Tibial nerve (tissue), 4 donors: Measurements from ENCODE around the gene MIEF2. TPM values are rescaled to one million over a fixed set of nuclear protein-coding genes. Genes with fewer than 3 reads are reported as not detected.
A peak's percentile ranks its signal among the peaks of the same experiment; 100 is the strongest.

Experiments used
- DNase-seq, 2 donors: peaks; one replicate each; pipeline ENCODE4 v3.0.0-alpha.2; 2019; ENCODE audit warnings: low spot score in 2 of 2
- H3K27ac ChIP-seq, 4 donors: fragments of 200-600 bp; sonication (generic) in 3 of 4; one replicate each; pipeline ENCODE4 v1.5.1; 2017 to 2019; ENCODE audit warnings: mild to moderate bottlenecking in 1 of 4
- H3K27me3 ChIP-seq, 2 donors: fragments of 200-600 bp; sonication (generic) in 1 of 2; one replicate each; pipeline versions ENCODE4 v1.5.1 to v1.6.0; 2017 to 2019
- H3K36me3 ChIP-seq, 3 donors: fragments of 200-600 bp; sonication (generic); one replicate each; pipeline ENCODE4 v1.5.1; 2018 to 2019
- H3K4me1 ChIP-seq, 4 donors: fragments of 200-600 bp; sonication (generic) in 3 of 4; one replicate each; pipeline ENCODE4 v1.5.1; 2017 to 2019
- H3K4me3 ChIP-seq, 4 donors: fragments of 200-600 bp; sonication (generic) in 3 of 4; one replicate each; pipeline ENCODE4 v1.5.1; 2017 to 2019; ENCODE audit warnings: mild to moderate bottlenecking in 1 of 4, moderate library complexity in 1 of 4
- H3K9me3 ChIP-seq, 4 donors: fragments of 200-600 bp; sonication (generic) in 3 of 4; one replicate each; pipeline ENCODE4 v1.5.1; 2017 to 2019
- CTCF ChIP-seq, 5 experiments: fragments of 200-600 bp in 3 of 5; fragments of 450-650 bp in 2 of 5; sonication (generic) in 3 of 5; IDR thresholded peaks; one replicate each; pipeline ENCODE4 v1.5.1; 2016 to 2019; ENCODE audit warnings: antibody characterized with exemption in 5 of 5, mild to moderate bottlenecking in 3 of 5, moderate library complexity in 2 of 5
- EP300 ChIP-seq, 2 donors: sonication (generic); formaldehyde crosslinking; IDR thresholded peaks; one replicate each; pipeline ENCODE4 v1.6.1; 2017; ENCODE audit warnings: antibody characterized with exemption in 2 of 2, mild to moderate bottlenecking in 1 of 2
- POLR2A ChIP-seq, 2 donors: fragments of 450-650 bp; IDR thresholded peaks; one replicate each; pipeline ENCODE4 v1.6.1; 2017; ENCODE audit warnings: antibody characterized with exemption in 2 of 2, mild to moderate bottlenecking in 2 of 2, moderate library complexity in 2 of 2
- WGBS, 2 donors: methylation state at CpG; one replicate each; pipeline ENCODE4 v1.1.5; 2018; 5-methylcytosine and 5-hydroxymethylcytosine counted together
- total RNA-seq, 4 donors: library from RNA; depleted of rRNA; stranded (reverse); fragments of >200 nt; gene quantifications; one replicate each; pipeline ENCODE4 v1.1.0, GENCODE V29; 2016

MIEF2 gene
- total RNA-seq, 4 donors from 2014 or later = 16.2 to 31.7 (median 20.4) TPM

- no peaks in the 10 kb centered on the region for H3K27me3 ChIP-seq
- no peak for DNase-seq
- TF ChIP-seq CTCF (IDR thresholded peaks at IDR 0.05) = no peak
- H3K27ac ChIP-seq = no peak overlapping the region
- WGBS, 2 donors = 94 to 96% methylated on average over 8 of the region's 8 CpGs
- H3K4me1 ChIP-seq = peaks cover 0 to 37% (median 22%) of the 10 kb centered on the region in 4 donors
- no peak overlapping the region for H3K4me3 ChIP-seq
- H3K36me3 ChIP-seq = peaks cover 0 to 67% (median 32%) of the 10 kb centered on the region in 3 donors
- no peaks in the 10 kb centered on the region for H3K9me3 ChIP-seq
Observed at GRCh38 chr17:18254888-18255649, 5.4 kb upstream of the MIEF2 start.

DNA sequence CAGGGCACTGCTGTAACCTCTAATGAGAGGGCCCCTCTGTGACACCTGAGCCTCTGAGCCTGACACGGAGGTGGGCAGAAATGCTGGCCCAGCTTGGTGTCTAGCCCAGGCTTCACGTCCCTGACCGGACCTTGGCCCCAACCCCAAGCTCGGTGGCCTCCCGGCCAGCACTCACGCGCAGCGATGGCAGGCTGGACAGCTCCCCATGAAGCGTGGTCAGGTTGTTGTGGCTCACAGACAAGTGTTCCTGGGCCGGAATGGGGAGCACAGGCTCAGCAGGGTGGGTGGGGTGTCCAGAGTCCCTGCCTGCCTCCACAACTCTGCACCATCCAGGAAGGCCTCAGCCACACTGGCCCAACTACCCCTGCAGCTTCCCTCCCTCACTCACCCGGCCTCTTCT, 4.1 kb upstream of the MIEF2 start:
- 64 to 80% methylated on average over 8 to 11 of the region's 11 CpGs for WGBS, 2 donors
- Histone ChIP-seq H3K4me1 (peaks cover 0 to 45% (median 25%) of the 10 kb centered on the region in 4 donors), H3K9me3 (no peaks in the 10 kb centered on the region), H3K27ac (peak overlapping the region in 2 of 4 donors; percentile 96 to 98), H3K4me3 (no peak overlapping the region), H3K36me3 (peaks cover 0 to 54% (median 24%) of the 10 kb centered on the region in 3 donors), H3K27me3 (no peaks in the 10 kb centered on the region)
- no peak for DNase-seq
- TF ChIP-seq CTCF (IDR thresholded peaks at IDR 0.05) = no peak

DNA sequence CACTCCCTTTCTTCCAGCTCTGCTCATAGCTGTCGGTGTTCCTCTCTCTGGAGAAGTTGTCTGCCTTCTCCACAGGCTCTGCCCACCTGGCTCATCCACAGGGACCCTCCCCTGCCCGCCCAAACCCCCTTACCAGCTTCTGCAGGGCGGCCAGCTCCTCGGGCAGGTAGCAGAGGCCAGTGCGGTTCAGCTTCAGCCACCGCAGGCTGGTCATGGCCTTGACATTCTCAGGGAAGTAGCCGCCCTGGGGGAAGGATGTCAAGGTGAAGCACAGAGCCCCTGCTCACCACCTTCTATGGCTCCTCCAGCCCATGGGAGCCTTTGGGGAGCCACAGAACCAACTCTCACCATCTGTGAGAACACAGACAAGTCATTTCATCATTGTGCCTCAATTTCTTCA, 3.7 kb upstream of the MIEF2 start:
- peaks cover 0 to 50% (median 20%) of the 10 kb centered on the region in 3 donors for H3K36me3 ChIP-seq
- DNase-seq = no peak
- no peaks in the 10 kb centered on the region for H3K27me3 ChIP-seq
- 81 to 91% methylated on average over 7 of the region's 7 CpGs for whole genome bisulfite sequencing, 2 donors
- H3K4me3 ChIP-seq = peak overlapping the region in 2 of 4 donors; percentile 96 to 100
- H3K4me1 ChIP-seq = peaks cover 0 to 49% (median 30%) of the 10 kb centered on the region in 4 donors
- no peaks in the 10 kb centered on the region for H3K9me3 ChIP-seq
- H3K27ac ChIP-seq = peak overlapping the region in 2 of 4 donors; percentile 96 to 98
- TF ChIP-seq EP300 (IDR thresholded peaks at IDR 0.05) (no peak), CTCF (IDR thresholded peaks at IDR 0.05) (no peak), POLR2A (IDR thresholded peaks at IDR 0.05) (no peak)

DNA sequence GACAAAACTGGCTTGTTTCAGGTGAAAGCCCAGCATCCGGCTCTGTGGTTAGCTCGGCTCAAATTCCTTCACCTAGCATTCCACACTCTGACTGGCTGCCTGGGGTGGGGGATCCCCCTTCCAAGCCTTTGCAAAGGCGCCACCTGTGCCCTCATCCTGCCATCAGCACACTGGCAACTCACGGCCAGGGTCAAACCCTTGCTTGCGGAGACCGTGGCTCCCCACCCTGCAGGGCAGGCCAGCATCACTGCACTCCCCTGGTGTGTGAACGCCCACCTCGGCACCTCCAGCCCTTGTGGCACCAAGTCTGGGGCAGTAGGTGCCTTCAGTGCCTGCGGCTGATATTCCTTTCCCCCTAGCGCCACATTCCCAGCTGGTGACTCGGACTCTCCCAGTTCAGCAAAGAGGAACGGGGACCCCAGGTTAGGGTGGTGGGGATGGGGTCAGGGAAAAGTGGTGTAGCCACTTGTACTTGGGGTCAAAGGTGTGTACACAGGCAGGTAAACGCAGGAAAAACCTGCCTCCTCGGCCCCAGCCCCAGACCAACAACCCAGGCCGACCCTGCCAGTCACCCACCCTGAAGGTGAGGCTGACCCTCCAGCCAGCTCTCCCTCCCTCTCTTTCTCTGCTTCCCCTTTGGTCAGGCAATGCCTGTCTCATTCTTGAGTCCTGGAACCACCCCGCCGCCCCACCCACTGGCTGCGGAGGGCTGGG, 3.0 kb upstream of the MIEF2 start:
- no peak for TF ChIP-seq POLR2A (IDR thresholded peaks at IDR 0.05)
- no peaks in the 10 kb centered on the region for H3K27me3 ChIP-seq
- no peaks in the 10 kb centered on the region for H3K9me3 ChIP-seq
- peak overlapping the region; percentile 83 to 100 (median 98) for H3K4me3 ChIP-seq
- WGBS, 2 donors = 22 to 25% methylated on average over 13 to 18 of the region's 18 CpGs
- H3K36me3 ChIP-seq = peaks cover 0 to 43% (median 19%) of the 10 kb centered on the region in 3 donors
- peaks cover 0 to 55% (median 35%) of the 10 kb centered on the region in 4 donors for H3K4me1 ChIP-seq
- peak in 1 of 2 donors; percentile 56 for DNase-seq
- peak overlapping the region; percentile 88 to 99 (median 97) for H3K27ac ChIP-seq

- Histone ChIP-seq H3K9me3 (no peaks in the 10 kb centered on the region), H3K27me3 (no peaks in the 10 kb centered on the region), H3K4me3 (peak overlapping the region; percentile 83 to 100 (median 98)), H3K36me3 (peaks cover 0 to 41% (median 19%) of the 10 kb centered on the region in 3 donors), H3K4me1 (peaks cover 0 to 60% (median 37%) of the 10 kb centered on the region in 4 donors), H3K27ac (peak overlapping the region; percentile 88 to 99 (median 97))
- WGBS, 2 donors = 0 to 2% methylated on average over 6 to 15 of the region's 16 CpGs
- DNase-seq = peak; percentile 53 to 59
- no peak for TF ChIP-seq POLR2A (IDR thresholded peaks at IDR 0.05)
- no peak for TF ChIP-seq EP300 (IDR thresholded peaks at IDR 0.05)
- TF ChIP-seq CTCF (IDR thresholded peaks at IDR 0.05) = no peak
Observed at GRCh38 chr17:18257982-18258355, 2.5 kb upstream of the MIEF2 start.
